HepG2 (cell line): Measurements from ENCODE around the gene USP30. TPM values are rescaled to one million over a fixed set of nuclear protein-coding genes. Genes with fewer than 3 reads are reported as not detected.

ENCODE experiments used
- EEA1 ChIP-seq: sonication (generic); formaldehyde crosslinking; IDR thresholded peaks from 2 replicates; pipeline ENCODE4 v1.5.1; 2020; ENCODE audit warnings: mild to moderate bottlenecking, missing genetic modification reagents, borderline replicate concordance
- MAZ ChIP-seq, 2 experiments: sonication (generic) in 1 of 2; formaldehyde crosslinking in 1 of 2; IDR thresholded peaks; 2 replicates each; pipeline versions ENCODE4 v1.5.0 to v1.6.1; 2012 to 2020; ENCODE audit warnings: low read depth in 2 of 2, mild to moderate bottlenecking in 2 of 2, borderline replicate concordance in 1 of 2, improper control_type of control experiment in 1 of 2, low read length in 1 of 2, missing genetic modification reagents in 1 of 2, moderate library complexity in 1 of 2
- MNT ChIP-seq: fragments of 450-650 bp; IDR thresholded peaks from 2 replicates; pipeline ENCODE4 v1.6.1; 2016
- NFE2L2 ChIP-seq: fragments of 150-350 bp; IDR thresholded peaks from 2 replicates; pipeline ENCODE4 v1.6.1; 2014; ENCODE audit warnings: low read length
- NR2F6 ChIP-seq, 2 experiments: IDR thresholded peaks; 2 replicates each; pipeline ENCODE4 v1.6.1; 2016; ENCODE audit warnings: antibody characterized with exemption in 1 of 2, mild to moderate bottlenecking in 1 of 2
- POGZ ChIP-seq: sonication (generic); formaldehyde crosslinking; IDR thresholded peaks from 2 replicates; pipeline ENCODE4 v1.4.0; 2020; ENCODE audit warnings: mild to moderate bottlenecking, missing genetic modification reagents
- SIN3A ChIP-seq: IDR thresholded peaks from 2 replicates; pipeline ENCODE4 v1.6.1; 2011; ENCODE audit warnings: low read depth, mild to moderate bottlenecking, control low read depth, low read length, borderline replicate concordance
- ZMAT3 ChIP-seq: sonication (generic); formaldehyde crosslinking; conservative IDR thresholded peaks from 2 replicates; pipeline ENCODE4 v1.7.0; 2021; ENCODE audit warnings: missing genetic modification reagents
- ZNF354B ChIP-seq: sonication (generic); formaldehyde crosslinking; IDR thresholded peaks from 2 replicates; pipeline ENCODE4 v1.8.0; 2022; ENCODE audit warnings: mild to moderate bottlenecking, missing genetic modification reagents
- ZNF468 ChIP-seq: sonication (generic); formaldehyde crosslinking; IDR thresholded peaks from 2 replicates; pipeline ENCODE4 v1.8.0; 2022; ENCODE audit warnings: mild to moderate bottlenecking, moderate library complexity, missing genetic modification reagents
- ZNF547 ChIP-seq: sonication (generic); formaldehyde crosslinking; IDR thresholded peaks from 2 replicates; pipeline ENCODE4 v1.5.1; 2020; ENCODE audit warnings: mild to moderate bottlenecking, missing genetic modification reagents
- ZSCAN22 ChIP-seq: sonication (generic); formaldehyde crosslinking; IDR thresholded peaks from 2 replicates; pipeline ENCODE4 v1.4.0; 2020; ENCODE audit warnings: mild to moderate bottlenecking, missing genetic modification reagents
- polyA plus RNA-seq, 8 experiments: library from polyadenylated mRNA; depleted of rRNA in 3 of 8; stranded (reverse) in 7 of 8; unstranded in 1 of 8; fragments of >200 nt; fragmentation: Illumina TruSeq in 4 of 8; extraction: Trizol in 4 of 8; gene quantifications; 2 replicates each; pipeline versions ENCODE4 v1.2.1 to v1.2.3, GENCODE V29; 2011 to 2016; ENCODE audit warnings: low read depth in 4 of 8, missing spikeins in 1 of 8, mixed read lengths in 1 of 8; ENCODE audit not compliant: insufficient read depth in 1 of 8
- total RNA-seq, 5 experiments: library from RNA; depleted of rRNA; stranded (reverse); fragments of >200 nt; fragmentation: Illumina TruSeq; extraction: Trizol; gene quantifications; 2 replicates each; pipeline ENCODE4 v1.2.3, GENCODE V29; 2016; ENCODE audit warnings: low read depth in 1 of 5
- TF ChIP-seq, protein P1 (sequence below): sonication (generic); formaldehyde crosslinking; IDR thresholded peaks from 2 replicates; pipeline ENCODE4; 2020; ENCODE audit warnings: missing genetic modification reagents, mild to moderate bottlenecking, borderline replicate concordance
- TF ChIP-seq, protein P2 (sequence below): sonication (generic); formaldehyde crosslinking; IDR thresholded peaks from 2 replicates; pipeline ENCODE4 v1.4.0; 2020; ENCODE audit warnings: missing genetic modification reagents; ENCODE audit errors: not compliant biosample characterization
- TF ChIP-seq, protein P3 (sequence below): sonication (generic); formaldehyde crosslinking; IDR thresholded peaks from 2 replicates; pipeline ENCODE4 v1.8.0; 2022; ENCODE audit warnings: mild to moderate bottlenecking, missing genetic modification reagents, moderate library complexity
- TF ChIP-seq, protein P4 (sequence below): sonication (generic); formaldehyde crosslinking; IDR thresholded peaks from 2 replicates; pipeline ENCODE4 v1.4.0; 2020; ENCODE audit warnings: missing genetic modification reagents
- TF ChIP-seq, protein P5 (sequence below): sonication (generic); formaldehyde crosslinking; IDR thresholded peaks from 2 replicates; pipeline ENCODE4 v1.8.0; 2023; ENCODE audit warnings: mild to moderate bottlenecking, missing genetic modification reagents

The USP30 gene
- total and polyA plus RNA-seq, 2 of the 13 experiments (the other 11 are each of a cell fraction or from before 2014, with no cell fraction given): 11.2 to 20.8 TPM

- TF ChIP-seq, protein P1, sequence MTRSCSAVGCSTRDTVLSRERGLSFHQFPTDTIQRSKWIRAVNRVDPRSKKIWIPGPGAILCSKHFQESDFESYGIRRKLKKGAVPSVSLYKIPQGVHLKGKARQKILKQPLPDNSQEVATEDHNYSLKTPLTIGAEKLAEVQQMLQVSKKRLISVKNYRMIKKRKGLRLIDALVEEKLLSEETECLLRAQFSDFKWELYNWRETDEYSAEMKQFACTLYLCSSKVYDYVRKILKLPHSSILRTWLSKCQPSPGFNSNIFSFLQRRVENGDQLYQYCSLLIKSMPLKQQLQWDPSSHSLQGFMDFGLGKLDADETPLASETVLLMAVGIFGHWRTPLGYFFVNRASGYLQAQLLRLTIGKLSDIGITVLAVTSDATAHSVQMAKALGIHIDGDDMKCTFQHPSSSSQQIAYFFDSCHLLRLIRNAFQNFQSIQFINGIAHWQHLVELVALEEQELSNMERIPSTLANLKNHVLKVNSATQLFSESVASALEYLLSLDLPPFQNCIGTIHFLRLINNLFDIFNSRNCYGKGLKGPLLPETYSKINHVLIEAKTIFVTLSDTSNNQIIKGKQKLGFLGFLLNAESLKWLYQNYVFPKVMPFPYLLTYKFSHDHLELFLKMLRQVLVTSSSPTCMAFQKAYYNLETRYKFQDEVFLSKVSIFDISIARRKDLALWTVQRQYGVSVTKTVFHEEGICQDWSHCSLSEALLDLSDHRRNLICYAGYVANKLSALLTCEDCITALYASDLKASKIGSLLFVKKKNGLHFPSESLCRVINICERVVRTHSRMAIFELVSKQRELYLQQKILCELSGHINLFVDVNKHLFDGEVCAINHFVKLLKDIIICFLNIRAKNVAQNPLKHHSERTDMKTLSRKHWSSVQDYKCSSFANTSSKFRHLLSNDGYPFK (CRISPR knock-in tag): peak; percentile 92
- peak; percentile 52; the same call in 1 of the 2 replicates for TF ChIP-seq SIN3A
- peak; percentile 90; the same call in 1 of the 2 replicates for TF ChIP-seq ZNF354B (CRISPR knock-in tag)
- TF ChIP-seq ZMAT3 (CRISPR knock-in tag): peak; percentile 90
- TF ChIP-seq NFE2L2: no peak
- TF ChIP-seq NR2F6 (IDR thresholded peaks at IDR 0.05): 0 out of 2 replicates have a peak, but pooled peaks have one; percentile 14
- peak; percentile 80 for TF ChIP-seq NR2F6 (CRISPR knock-in tag; IDR thresholded peaks at IDR 0.05)
- TF ChIP-seq, protein P2, sequence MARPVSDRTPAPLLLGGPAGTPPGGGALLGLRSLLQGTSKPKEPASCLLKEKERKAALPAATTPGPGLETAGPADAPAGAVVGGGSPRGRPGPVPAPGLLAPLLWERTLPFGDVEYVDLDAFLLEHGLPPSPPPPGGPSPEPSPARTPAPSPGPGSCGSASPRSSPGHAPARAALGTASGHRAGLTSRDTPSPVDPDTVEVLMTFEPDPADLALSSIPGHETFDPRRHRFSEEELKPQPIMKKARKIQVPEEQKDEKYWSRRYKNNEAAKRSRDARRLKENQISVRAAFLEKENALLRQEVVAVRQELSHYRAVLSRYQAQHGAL: no peak
- TF ChIP-seq POGZ (CRISPR knock-in tag): peak; percentile 98
- 0 out of 2 replicates have a peak, but pooled peaks have one; percentile 24 for TF ChIP-seq MAZ (IDR thresholded peaks at IDR 0.05; ENCODE audit: borderline replicate concordance, low read depth, low read length)
- TF ChIP-seq MAZ (CRISPR knock-in tag; IDR thresholded peaks at IDR 0.05; ENCODE audit: low read depth): peak; percentile 95
- TF ChIP-seq EEA1 (CRISPR knock-in tag): peak; percentile 38; the same call in 1 of the 2 replicates
- peak; percentile 83 for TF ChIP-seq MNT
- TF ChIP-seq, protein P3, sequence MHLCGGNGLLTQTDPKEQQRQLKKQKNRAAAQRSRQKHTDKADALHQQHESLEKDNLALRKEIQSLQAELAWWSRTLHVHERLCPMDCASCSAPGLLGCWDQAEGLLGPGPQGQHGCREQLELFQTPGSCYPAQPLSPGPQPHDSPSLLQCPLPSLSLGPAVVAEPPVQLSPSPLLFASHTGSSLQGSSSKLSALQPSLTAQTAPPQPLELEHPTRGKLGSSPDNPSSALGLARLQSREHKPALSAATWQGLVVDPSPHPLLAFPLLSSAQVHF (CRISPR knock-in tag): peak; percentile 94
- peak; percentile 54; the same call in 1 of the 2 replicates for TF ChIP-seq ZNF468 (CRISPR knock-in tag)
- TF ChIP-seq ZSCAN22 (CRISPR knock-in tag): 0 out of 2 replicates have a peak, but pooled peaks have one; percentile 59
- TF ChIP-seq, protein P4, sequence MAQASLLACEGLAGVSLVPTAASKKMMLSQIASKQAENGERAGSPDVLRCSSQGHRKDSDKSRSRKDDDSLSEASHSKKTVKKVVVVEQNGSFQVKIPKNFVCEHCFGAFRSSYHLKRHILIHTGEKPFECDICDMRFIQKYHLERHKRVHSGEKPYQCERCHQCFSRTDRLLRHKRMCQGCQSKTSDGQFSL (CRISPR knock-in tag): peak; percentile 81; the same call in 1 of the 2 replicates
- TF ChIP-seq, protein P5, sequence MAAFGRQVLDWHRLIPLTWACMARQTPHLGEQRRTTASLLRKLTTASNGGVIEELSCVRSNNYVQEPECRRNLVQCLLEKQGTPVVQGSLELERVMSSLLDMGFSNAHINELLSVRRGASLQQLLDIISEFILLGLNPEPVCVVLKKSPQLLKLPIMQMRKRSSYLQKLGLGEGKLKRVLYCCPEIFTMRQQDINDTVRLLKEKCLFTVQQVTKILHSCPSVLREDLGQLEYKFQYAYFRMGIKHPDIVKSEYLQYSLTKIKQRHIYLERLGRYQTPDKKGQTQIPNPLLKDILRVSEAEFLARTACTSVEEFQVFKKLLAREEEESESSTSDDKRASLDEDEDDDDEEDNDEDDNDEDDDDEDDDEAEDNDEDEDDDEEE (CRISPR knock-in tag): peak; percentile 89; the same call in 1 of the 2 replicates
- peak; percentile 98 for TF ChIP-seq ZNF547 (CRISPR knock-in tag)
Measured at GRCh38 chr12:109093022-109093918, 40.9 kb downstream of the USP30 start, which contains the start of gene ALKBH2 (continued).
